Measurements from ENCODE around the gene BAIAP2. TPM values are rescaled to one million over a fixed set of nuclear protein-coding genes. Genes with fewer than 3 reads are reported as not detected.
A peak's percentile ranks its signal among the peaks of the same experiment; 100 is the strongest.

The BAIAP2 gene
- total and polyA plus RNA-seq, 2 donors (not counting 1 experiment from before 2014, with no cell fraction given): 1.3 to 12.0 TPM

DNA sequence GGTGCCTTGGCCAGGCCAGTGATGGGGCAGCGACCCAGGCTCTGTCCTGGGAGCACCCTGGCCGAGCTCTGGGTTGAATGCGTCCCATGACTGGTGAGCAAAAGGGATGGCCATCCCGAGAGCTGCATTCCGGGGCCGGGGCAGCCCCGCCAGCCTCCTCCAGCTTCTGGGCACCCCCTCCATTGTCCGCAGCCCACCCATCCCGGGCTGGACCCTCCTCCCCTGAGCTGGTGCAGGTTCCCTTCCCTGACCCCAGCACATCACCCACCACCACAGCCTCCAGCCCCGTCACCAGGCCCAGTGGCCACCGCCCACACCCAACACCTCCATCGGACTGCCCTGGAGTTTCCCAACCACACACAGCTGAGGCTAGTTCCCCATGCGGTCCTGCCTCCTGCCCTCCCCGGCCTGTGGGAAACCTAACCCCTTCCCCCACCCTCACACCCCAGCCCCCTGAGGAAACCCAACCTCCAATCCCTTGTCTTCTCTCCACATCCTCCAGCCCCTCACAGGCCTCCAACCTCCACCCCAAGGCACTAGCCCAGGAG, 114.1 kb downstream of the BAIAP2 start:
- no peak overlapping the region for H2AFZ ChIP-seq (ENCODE audit: insufficient read depth, low read depth, low read length, poor library complexity, severe bottlenecking)
- H3K27ac ChIP-seq (ENCODE audit: low read length in 2 of 2): no peak overlapping the region
- H3K9ac ChIP-seq (ENCODE audit: low read length): no peak overlapping the region
- H3K79me2 ChIP-seq (ENCODE audit: control insufficient read depth, insufficient read depth, low read length): no peaks in the 10 kb centered on the region
- H3K27me3 Mint-ChIP-seq: peaks cover 15% of the 10 kb centered on the region
- 81% methylated on average over 14 of the region's 14 CpGs for WGBS (ENCODE audit: insufficient coverage)
- no peaks in the 10 kb centered on the region for H3K36me3 ChIP-seq (replicated peaks in 1 of 2; ENCODE audit: control extremely low read depth in 1 of 2, control insufficient read depth in 1 of 2, extremely low read depth in 1 of 2, insufficient read depth in 2 of 2, low read length in 1 of 2)
- no peak overlapping the region for H3K27ac Mint-ChIP-seq
- no peaks in the 10 kb centered on the region for H3K4me1 ChIP-seq (ENCODE audit: control insufficient read depth in 2 of 2, insufficient read depth in 2 of 2, low read length in 2 of 2)
- H3K9me3 ChIP-seq (ENCODE audit: control extremely low read depth in 1 of 3, control insufficient read depth in 2 of 3, insufficient read depth in 1 of 3, low read length in 2 of 3): no peaks in the 10 kb centered on the region
- H3K4me3 ChIP-seq (ENCODE audit: control extremely low read depth in 1 of 5, extremely low read depth in 1 of 5, insufficient read depth in 1 of 5, low read depth in 2 of 5, low read length in 4 of 5): no peak overlapping the region
- no peak overlapping the region for H3K4me3 Mint-ChIP-seq
- ChIA-PET CTCF (no interaction called here), POLR2A (interaction anchor here (0.6 kb wide), 1 partner anchor 338 kb away, joined by 3 read pairs; no protein-coding TSS in a partner anchor)
- no peak overlapping the region for H3K4me2 ChIP-seq (replicated peaks; ENCODE audit: low read depth, low read length, poor library complexity, severe bottlenecking)
- H4K20me1 ChIP-seq (ENCODE audit: control insufficient read depth, insufficient read depth, low read length, poor library complexity, severe bottlenecking): no peaks in the 10 kb centered on the region
- TF ChIP-seq EZH2 (IDR thresholded peaks at IDR 0.05; ENCODE audit: borderline replicate concordance, insufficient read depth, low read depth, low read length, poor library complexity, severe bottlenecking): no peak
- TF ChIP-seq, protein P1, sequence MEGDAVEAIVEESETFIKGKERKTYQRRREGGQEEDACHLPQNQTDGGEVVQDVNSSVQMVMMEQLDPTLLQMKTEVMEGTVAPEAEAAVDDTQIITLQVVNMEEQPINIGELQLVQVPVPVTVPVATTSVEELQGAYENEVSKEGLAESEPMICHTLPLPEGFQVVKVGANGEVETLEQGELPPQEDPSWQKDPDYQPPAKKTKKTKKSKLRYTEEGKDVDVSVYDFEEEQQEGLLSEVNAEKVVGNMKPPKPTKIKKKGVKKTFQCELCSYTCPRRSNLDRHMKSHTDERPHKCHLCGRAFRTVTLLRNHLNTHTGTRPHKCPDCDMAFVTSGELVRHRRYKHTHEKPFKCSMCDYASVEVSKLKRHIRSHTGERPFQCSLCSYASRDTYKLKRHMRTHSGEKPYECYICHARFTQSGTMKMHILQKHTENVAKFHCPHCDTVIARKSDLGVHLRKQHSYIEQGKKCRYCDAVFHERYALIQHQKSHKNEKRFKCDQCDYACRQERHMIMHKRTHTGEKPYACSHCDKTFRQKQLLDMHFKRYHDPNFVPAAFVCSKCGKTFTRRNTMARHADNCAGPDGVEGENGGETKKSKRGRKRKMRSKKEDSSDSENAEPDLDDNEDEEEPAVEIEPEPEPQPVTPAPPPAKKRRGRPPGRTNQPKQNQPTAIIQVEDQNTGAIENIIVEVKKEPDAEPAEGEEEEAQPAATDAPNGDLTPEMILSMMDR (IDR thresholded peaks at IDR 0.05): no peak
- H3K27me3 ChIP-seq (replicated peaks in 1 of 4; ENCODE audit: control extremely low read depth in 1 of 4, control insufficient read depth in 3 of 4, insufficient read depth in 4 of 4, low read length in 3 of 4): peaks cover 0 to 2% (median under 1%) of the 10 kb centered on the region in 4 experiments
- DNase-seq: no peak
- intact Hi-C loops (cut with micrococcal nuclease): no loop called here
- no peak for ATAC-seq (ENCODE audit: low read depth)
- H3K9me3 Mint-ChIP-seq (ENCODE audit: insufficient read depth): no peaks in the 10 kb centered on the region
- H3K4me1 Mint-ChIP-seq: peaks cover 9% of the 10 kb centered on the region

GRCh38 chr17:81150377-81151077, 115.6 kb downstream of the BAIAP2 start:
- WGBS (ENCODE audit: insufficient coverage): 54% methylated on average over 13 of the region's 14 CpGs
- H3K4me3 Mint-ChIP-seq: no peak overlapping the region
- DNase-seq (no peak), ATAC-seq (ENCODE audit: low read depth) (no peak)
- no peak for TF ChIP-seq EZH2 (IDR thresholded peaks at IDR 0.05; ENCODE audit: borderline replicate concordance, insufficient read depth, low read depth, low read length, poor library complexity, severe bottlenecking)
- TF ChIP-seq, protein P1 (IDR thresholded peaks at IDR 0.05): no peak
- H3K27me3 Mint-ChIP-seq: peaks cover 15% of the 10 kb centered on the region
- intact Hi-C loops (cut with micrococcal nuclease): no loop called here
- no peak overlapping the region for H2AFZ ChIP-seq (ENCODE audit: insufficient read depth, low read depth, low read length, poor library complexity, severe bottlenecking)
- H4K20me1 ChIP-seq (ENCODE audit: control insufficient read depth, insufficient read depth, low read length, poor library complexity, severe bottlenecking): no peaks in the 10 kb centered on the region
- no peak overlapping the region for H3K27ac Mint-ChIP-seq
- H3K4me3 ChIP-seq (ENCODE audit: control extremely low read depth in 1 of 5, extremely low read depth in 1 of 5, insufficient read depth in 1 of 5, low read depth in 2 of 5, low read length in 4 of 5): peak overlapping the region in 1 of 5 experiments; percentile 7
- peaks cover 0 to 2% (median under 1%) of the 10 kb centered on the region in 4 experiments for H3K27me3 ChIP-seq (replicated peaks in 1 of 4; ENCODE audit: control extremely low read depth in 1 of 4, control insufficient read depth in 3 of 4, insufficient read depth in 4 of 4, low read length in 3 of 4)
- POLR2A ChIA-PET: no interaction called here
- H3K9ac ChIP-seq (ENCODE audit: low read length): no peak overlapping the region
- H3K4me1 Mint-ChIP-seq: peaks cover 9% of the 10 kb centered on the region
- CTCF ChIA-PET: no interaction called here
- H3K4me1 ChIP-seq (ENCODE audit: control insufficient read depth in 2 of 2, insufficient read depth in 2 of 2, low read length in 2 of 2): no peaks in the 10 kb centered on the region
- no peak overlapping the region for H3K27ac ChIP-seq (ENCODE audit: low read length in 2 of 2)
- no peaks in the 10 kb centered on the region for H3K9me3 ChIP-seq (ENCODE audit: control extremely low read depth in 1 of 3, control insufficient read depth in 2 of 3, insufficient read depth in 1 of 3, low read length in 2 of 3)
- no peaks in the 10 kb centered on the region for H3K9me3 Mint-ChIP-seq (ENCODE audit: insufficient read depth)
- H3K36me3 ChIP-seq (replicated peaks in 1 of 2; ENCODE audit: control extremely low read depth in 1 of 2, control insufficient read depth in 1 of 2, extremely low read depth in 1 of 2, insufficient read depth in 2 of 2, low read length in 1 of 2): no peaks in the 10 kb centered on the region
- no peak overlapping the region for H3K4me2 ChIP-seq (replicated peaks; ENCODE audit: low read depth, low read length, poor library complexity, severe bottlenecking)
- no peaks in the 10 kb centered on the region for H3K79me2 ChIP-seq (ENCODE audit: control insufficient read depth, insufficient read depth, low read length)
